ENCODE results near the gene GPR83. TPM values are rescaled to one million over a fixed set of nuclear protein-coding genes. Genes with fewer than 3 reads are reported as not detected.

The GPR83 gene
- 0.16 TPM in 1 of 2 replicates, not detected in the other for total RNA-seq

DNA sequence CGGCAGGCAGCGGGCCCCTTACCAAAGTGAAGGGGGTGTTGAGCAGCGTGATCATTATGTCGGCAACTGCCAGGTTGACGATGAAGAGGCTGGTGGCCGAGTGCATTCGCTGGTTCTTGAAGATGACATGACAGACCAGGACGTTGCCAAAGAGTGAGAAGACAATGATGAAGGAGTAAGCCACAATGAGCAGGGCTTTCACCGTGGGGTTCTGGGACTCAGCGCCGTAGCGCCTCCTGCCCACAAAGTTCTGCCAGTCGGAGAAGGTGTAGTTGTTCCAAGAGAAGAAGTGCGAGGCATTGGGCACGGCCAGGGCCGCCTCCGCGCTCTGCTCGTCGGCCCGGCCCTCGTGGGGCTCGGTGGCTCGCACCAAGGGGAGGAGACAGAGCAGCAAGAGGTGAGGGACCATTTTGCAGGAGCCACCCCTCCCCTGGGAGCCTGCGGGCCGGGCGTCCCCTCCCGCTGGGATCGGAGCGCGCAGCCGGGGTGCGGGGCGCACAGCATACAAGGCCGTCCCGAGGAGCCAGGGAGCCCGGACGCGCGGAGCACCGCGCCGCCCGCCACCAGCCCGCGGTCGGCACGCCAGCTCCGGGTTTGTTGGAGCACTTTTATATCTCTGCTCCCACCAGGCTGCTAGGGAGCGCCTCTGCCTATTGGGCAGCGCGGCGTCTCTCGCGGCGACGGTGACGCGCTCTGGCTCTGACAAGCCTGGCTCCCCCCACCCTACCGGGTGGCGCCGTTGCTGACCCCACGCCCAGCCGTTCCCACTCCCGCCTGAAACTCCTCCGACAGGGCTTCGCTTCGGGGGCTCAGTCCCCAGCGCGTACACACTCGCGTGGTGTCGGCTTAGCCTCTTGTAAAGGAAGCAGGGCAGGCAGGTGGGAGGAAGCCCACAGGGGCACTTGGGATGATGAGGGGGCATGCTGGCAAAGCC, at the start of gene GPR83:
Gene GPR83, minus strand, starts transcription at position 581 of the 934 bp plus-strand sequence. Its CDS starts 172 bp downstream, at position 409.

Other genes starting within 250 kb of the GPR83 start
- gene IZUMO1R, start 96.8 kb downstream of the GPR83 start, total RNA-seq = not detected in 2 replicates
- gene MRE11, start 92.4 kb upstream of the GPR83 start, total RNA-seq = 5.4 and 17.1 TPM in 2 replicates
- 8.2 and 10.1 TPM in 2 replicates for gene ANKRD49, start 92.6 kb upstream of the GPR83 start, total RNA-seq
- not detected in 2 replicates for gene C11orf97, start 111.0 kb upstream of the GPR83 start, total RNA-seq
- gene FUT4, start 142.5 kb upstream of the GPR83 start, total RNA-seq = 2.4 and 3.2 TPM in 2 replicates
- gene PIWIL4, start 165.9 kb upstream of the GPR83 start, total RNA-seq = 0.47 TPM in 1 of 2 replicates, not detected in the other

Data from hair follicular keratinocyte (primary cell).